B cell (primary cell): ENCODE data around the gene WDR7. TPM values are rescaled to one million over a fixed set of nuclear protein-coding genes. Genes with fewer than 3 reads are reported as not detected.

Experiments used
- ATAC-seq: fragments of 200-7000 bp; cut with Tn5 transposase; one replicate; pipeline ENCODE4 v1.10.0; 2021; ENCODE audit warnings: low read depth, mild to moderate bottlenecking, moderate number of reproducible peaks, moderate library complexity
- CTCF ChIA-PET: fragments of 350-600 bp; sonication (Branson Sonifier 250); formaldehyde crosslinking; loops from one replicate; lab custom pipeline; 2021; ENCODE audit warnings: antibody characterized with exemption, inconsistent platforms; lab: Charles Lee
- POLR2A ChIA-PET: fragments of 350-600 bp; sonication (Branson Sonifier 250); formaldehyde crosslinking; loops from one replicate; lab custom pipeline; 2021; ENCODE audit warnings: antibody characterized with exemption; lab: Charles Lee
- DNase-seq: peaks from one replicate; pipeline ENCODE4 v3.0.0; 2013
- H2AFZ ChIP-seq: 2 replicates; pipeline ENCODE4 v1.6.1; 2012; ENCODE audit warnings: mild to moderate bottlenecking, low read depth, low read length; ENCODE audit not compliant: insufficient read depth, poor library complexity, severe bottlenecking
- H3K27ac ChIP-seq, 2 donors: 1 replicate in 1 of 2; 2 replicates in 1 of 2; pipeline ENCODE4 v1.5.1; 2012 to 2013; ENCODE audit warnings: low read length in 2 of 2, mild to moderate bottlenecking in 2 of 2, moderate library complexity in 1 of 2
- H3K27me3 ChIP-seq, 4 experiments: fragments of 200-600 bp in 1 of 4; sonication (generic) in 1 of 4; replicated peaks in 1 of 4; 1 replicate in 2 of 4; 2 replicates in 2 of 4; pipeline versions ENCODE4 v1.6.1 to v1.7.0; 2013 to 2016; ENCODE audit warnings: low read length in 3 of 4, mild to moderate bottlenecking in 2 of 4, mixed read lengths in 1 of 4, moderate library complexity in 1 of 4; ENCODE audit not compliant: insufficient read depth in 4 of 4, control insufficient read depth in 3 of 4; ENCODE audit errors: control extremely low read depth in 1 of 4
- H3K36me3 ChIP-seq, 2 experiments: replicated peaks in 1 of 2; 1 replicate in 1 of 2; 2 replicates in 1 of 2; pipeline versions ENCODE4 v1.6.1 to v1.7.1; 2013; ENCODE audit warnings: low read length in 1 of 2; ENCODE audit not compliant: insufficient read depth in 2 of 2, control insufficient read depth in 1 of 2; ENCODE audit errors: control extremely low read depth in 1 of 2, extremely low read depth in 1 of 2
- H3K4me1 ChIP-seq, 2 donors: fragments of 200-600 bp in 1 of 2; sonication (generic) in 1 of 2; 1 replicate in 1 of 2; 2 replicates in 1 of 2; pipeline versions ENCODE4 v1.5.1 to v1.6.1; 2013 to 2017; ENCODE audit warnings: low read length in 2 of 2; ENCODE audit not compliant: control insufficient read depth in 2 of 2, insufficient read depth in 2 of 2
- H3K4me2 ChIP-seq: replicated peaks from 2 replicates; pipeline ENCODE3; 2012; ENCODE audit warnings: mild to moderate bottlenecking, low read depth, low read length; ENCODE audit not compliant: poor library complexity, severe bottlenecking
- H3K4me3 ChIP-seq, 5 experiments: fragments of 200-600 bp in 1 of 5; sonication (generic) in 1 of 5; 1 replicate in 3 of 5; 2 replicates in 2 of 5; pipeline versions ENCODE4 v1.5.1 to v1.7.0; 2011 to 2016; ENCODE audit warnings: low read length in 4 of 5, mild to moderate bottlenecking in 4 of 5, low read depth in 2 of 5, control low read depth in 1 of 5, moderate library complexity in 1 of 5; ENCODE audit not compliant: insufficient read depth in 1 of 5; ENCODE audit errors: control extremely low read depth in 1 of 5, extremely low read depth in 1 of 5
- H3K79me2 ChIP-seq: fragments of 200-600 bp; sonication (generic); one replicate; pipeline ENCODE4 v1.6.0; 2016; ENCODE audit warnings: low read length; ENCODE audit not compliant: control insufficient read depth, insufficient read depth
- H3K9ac ChIP-seq: fragments of 200-600 bp; sonication (generic); 2 replicates; pipeline ENCODE4 v1.6.1; 2017; ENCODE audit warnings: mild to moderate bottlenecking, low read length, moderate library complexity
- H3K9me3 ChIP-seq, 3 donors: one replicate each; pipeline versions ENCODE4 v1.6.1 to v1.7.1; 2013; ENCODE audit warnings: low read length in 2 of 3; ENCODE audit not compliant: control insufficient read depth in 2 of 3, insufficient read depth in 1 of 3; ENCODE audit errors: control extremely low read depth in 1 of 3
- H4K20me1 ChIP-seq: 2 replicates; pipeline ENCODE4 v1.6.0; 2012; ENCODE audit warnings: mild to moderate bottlenecking, low read length; ENCODE audit not compliant: insufficient read depth, control insufficient read depth, poor library complexity, severe bottlenecking
- H3K27ac Mint-ChIP-seq: one replicate; pipeline ENCODE4 v1.8.0; 2021; ENCODE audit warnings: mixed read lengths
- H3K27me3 Mint-ChIP-seq: one replicate; pipeline ENCODE4 v1.8.0; 2021; ENCODE audit warnings: mixed read lengths
- H3K4me1 Mint-ChIP-seq: one replicate; pipeline ENCODE4 v1.8.0; 2021; ENCODE audit warnings: mixed read lengths
- H3K4me3 Mint-ChIP-seq: one replicate; pipeline ENCODE4 v1.8.0; 2021; ENCODE audit warnings: mixed read lengths
- H3K9me3 Mint-ChIP-seq: one replicate; pipeline ENCODE4 v1.8.0; 2022; ENCODE audit warnings: mixed read lengths; ENCODE audit not compliant: insufficient read depth
- EZH2 ChIP-seq: IDR thresholded peaks from 2 replicates; pipeline ENCODE4 v1.6.1; 2012; ENCODE audit warnings: borderline replicate concordance, low read depth, mild to moderate bottlenecking, moderate library complexity, low read length; ENCODE audit not compliant: insufficient read depth, poor library complexity, severe bottlenecking
- WGBS: methylation state at CpG from one replicate; pipeline ENCODE4 v1.1.5; 2013; ENCODE audit warnings: missing lambda C conversion rate; ENCODE audit not compliant: insufficient coverage; 5-methylcytosine and 5-hydroxymethylcytosine counted together
- intact Hi-C: fragments of 100-400 bp; cut with micrococcal nuclease; formaldehyde crosslinking; loops from one replicate; pipeline ENCODE4 v1.10.0; 2022
- polyA plus RNA-seq: library from polyadenylated mRNA; depleted of rRNA; stranded (reverse); fragments of >200 nt; gene quantifications from 2 replicates; pipeline ENCODE4 v1.2.3, GENCODE V29; 2012
- total RNA-seq, 2 donors: library from RNA; stranded (reverse); fragments of 120-200 nt in 1 of 2; gene quantifications; 1 replicate in 1 of 2; 2 replicates in 1 of 2; pipeline versions ENCODE4 v1.2.3 to v1.2.4, GENCODE V29; 2013 to 2022
- TF ChIP-seq, protein P1 (sequence below): fragments of 200-600 bp; IDR thresholded peaks from one replicate; pipeline ENCODE4 v1.8.0; 2022; ENCODE audit warnings: antibody characterized with exemption, mild to moderate bottlenecking

The WDR7 gene
- total and polyA plus RNA-seq, 2 donors (not counting 1 experiment from before 2014, with no cell fraction given), result 5.5 to 45.0 TPM

DNA sequence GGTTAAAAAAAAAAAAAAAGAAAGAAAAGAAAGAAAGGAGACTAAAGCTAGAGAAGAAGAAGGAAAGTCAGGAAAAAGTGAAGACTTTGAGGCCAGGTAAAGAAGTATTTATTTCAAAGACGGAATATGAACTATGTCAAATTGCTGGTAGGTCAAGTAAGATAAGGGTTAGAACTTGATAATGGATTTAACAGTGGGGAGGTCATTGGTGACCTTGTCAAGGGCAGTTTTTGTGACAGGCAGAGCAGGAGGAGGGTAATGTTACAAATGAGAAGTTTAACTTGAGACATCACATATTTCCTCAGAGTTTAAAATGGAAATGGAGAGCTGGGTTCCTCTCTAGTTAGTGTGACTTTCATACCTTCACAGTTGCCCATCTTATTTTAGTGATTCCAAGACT is 9.5 kb downstream of the WDR7 start:
- no CpG with 5 or more reads among the region's 1 CpG for WGBS
- intact Hi-C loops, result no loop called here
- DNase-seq (no peak), ATAC-seq (no peak)
- peaks cover 2% of the 10 kb centered on the region for H4K20me1 ChIP-seq
- H3K9ac ChIP-seq, result no peak overlapping the region
- H3K4me1 ChIP-seq, result no peaks in the 10 kb centered on the region
- H3K27ac Mint-ChIP-seq, result no peak overlapping the region
- no peak overlapping the region for H3K27ac ChIP-seq
- H3K9me3 ChIP-seq, result no peaks in the 10 kb centered on the region
- no peaks in the 10 kb centered on the region for H3K9me3 Mint-ChIP-seq
- POLR2A ChIA-PET, result no interaction called here
- H3K36me3 ChIP-seq, result no peaks in the 10 kb centered on the region
- peaks cover 3% of the 10 kb centered on the region for H3K4me1 Mint-ChIP-seq
- H3K27me3 ChIP-seq, result no peaks in the 10 kb centered on the region
- no peaks in the 10 kb centered on the region for H3K27me3 Mint-ChIP-seq
- no peak for TF ChIP-seq EZH2
- TF ChIP-seq, protein P1, sequence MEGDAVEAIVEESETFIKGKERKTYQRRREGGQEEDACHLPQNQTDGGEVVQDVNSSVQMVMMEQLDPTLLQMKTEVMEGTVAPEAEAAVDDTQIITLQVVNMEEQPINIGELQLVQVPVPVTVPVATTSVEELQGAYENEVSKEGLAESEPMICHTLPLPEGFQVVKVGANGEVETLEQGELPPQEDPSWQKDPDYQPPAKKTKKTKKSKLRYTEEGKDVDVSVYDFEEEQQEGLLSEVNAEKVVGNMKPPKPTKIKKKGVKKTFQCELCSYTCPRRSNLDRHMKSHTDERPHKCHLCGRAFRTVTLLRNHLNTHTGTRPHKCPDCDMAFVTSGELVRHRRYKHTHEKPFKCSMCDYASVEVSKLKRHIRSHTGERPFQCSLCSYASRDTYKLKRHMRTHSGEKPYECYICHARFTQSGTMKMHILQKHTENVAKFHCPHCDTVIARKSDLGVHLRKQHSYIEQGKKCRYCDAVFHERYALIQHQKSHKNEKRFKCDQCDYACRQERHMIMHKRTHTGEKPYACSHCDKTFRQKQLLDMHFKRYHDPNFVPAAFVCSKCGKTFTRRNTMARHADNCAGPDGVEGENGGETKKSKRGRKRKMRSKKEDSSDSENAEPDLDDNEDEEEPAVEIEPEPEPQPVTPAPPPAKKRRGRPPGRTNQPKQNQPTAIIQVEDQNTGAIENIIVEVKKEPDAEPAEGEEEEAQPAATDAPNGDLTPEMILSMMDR, result no peak
- no peak overlapping the region for H3K4me3 Mint-ChIP-seq
- CTCF ChIA-PET, result interaction anchor here (0.9 kb wide), 1 partner anchor 21 kb away, joined by 4 read pairs; no protein-coding TSS in a partner anchor
- no peak overlapping the region for H2AFZ ChIP-seq
- no peak overlapping the region for H3K4me3 ChIP-seq
- H3K4me2 ChIP-seq, result no peak overlapping the region
- peaks cover 93% of the 10 kb centered on the region for H3K79me2 ChIP-seq

DNA sequence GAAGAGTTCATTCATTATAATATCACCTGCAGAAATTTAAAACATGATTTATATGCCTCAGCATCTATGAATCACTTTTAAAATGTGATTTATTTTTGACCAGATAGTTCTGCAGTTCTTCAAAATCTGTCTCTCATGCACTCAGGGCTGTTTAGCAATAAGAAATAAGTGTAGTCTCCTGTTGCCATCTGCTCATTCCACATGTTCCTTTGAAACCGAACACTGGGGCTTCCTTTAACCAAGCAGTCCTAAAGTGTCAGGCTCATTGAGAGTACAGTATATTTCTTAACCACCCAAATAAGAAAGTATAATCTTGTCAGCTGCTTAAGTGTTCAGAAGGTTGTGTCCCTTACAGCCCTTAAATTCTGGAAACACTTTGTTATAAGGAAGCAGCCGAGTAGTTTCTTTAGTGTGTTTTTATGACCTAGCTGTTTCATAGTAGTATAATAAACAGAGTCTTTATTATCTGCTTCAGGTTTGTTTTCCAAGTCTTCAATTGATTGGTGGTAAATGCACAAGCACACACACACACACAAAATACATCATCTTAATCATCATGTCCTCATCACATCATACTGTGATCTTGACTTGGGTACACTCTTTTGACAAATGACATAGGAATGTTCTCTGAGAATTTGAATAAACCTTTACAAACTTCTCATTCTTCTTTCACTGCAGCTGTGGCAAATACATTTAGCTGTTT is 10.4 kb downstream of the WDR7 start:
- no peak overlapping the region for H2AFZ ChIP-seq
- no peak for DNase-seq
- Mint-ChIP-seq H3K4me1 (peaks cover 2% of the 10 kb centered on the region), H3K9me3 (no peaks in the 10 kb centered on the region), H3K27me3 (no peaks in the 10 kb centered on the region), H3K27ac (no peak overlapping the region), H3K4me3 (no peak overlapping the region)
- H3K36me3 ChIP-seq, result no peaks in the 10 kb centered on the region
- H4K20me1 ChIP-seq, result peaks cover 4% of the 10 kb centered on the region
- ChIA-PET POLR2A (no interaction called here), CTCF (interaction anchor here (0.9 kb wide), 1 partner anchor 21 kb away, joined by 4 read pairs; no protein-coding TSS in a partner anchor)
- no peaks in the 10 kb centered on the region for H3K9me3 ChIP-seq
- intact Hi-C loops, result no loop called here
- WGBS, result no CpG with 5 or more reads among the region's 2 CpGs
- TF ChIP-seq, protein P1, result no peak
- TF ChIP-seq EZH2, result no peak
- peaks cover 93% of the 10 kb centered on the region for H3K79me2 ChIP-seq
- no peaks in the 10 kb centered on the region for H3K27me3 ChIP-seq
- no peak overlapping the region for H3K4me3 ChIP-seq
- no peak overlapping the region for H3K4me2 ChIP-seq
- no peaks in the 10 kb centered on the region for H3K4me1 ChIP-seq
- no peak overlapping the region for H3K9ac ChIP-seq
- no peak overlapping the region for H3K27ac ChIP-seq
- ATAC-seq, result no peak
